Astrocyte of the spinal cord (primary cell): ENCODE data around the gene ALDH6A1.

ENCODE experiments used
- DNase-seq: peaks from one replicate; pipeline ENCODE4 v3.0.0; 2011; ENCODE audit warnings: low read depth, low spot score
- H3K4me3 ChIP-seq: 2 replicates; pipeline ENCODE4 v1.5.1; 2011; ENCODE audit warnings: low read depth, mild to moderate bottlenecking, low read length, moderate library complexity
- in situ Hi-C: cut with HindIII; loops from 2 replicates; pipeline ENCODE4 v1.10.0; 2017; ENCODE audit warnings: low sequenced_read_pairs
- TF ChIP-seq, protein P1 (sequence below): IDR thresholded peaks from 2 replicates; pipeline ENCODE4 v1.5.1; 2012; ENCODE audit warnings: low read depth, mild to moderate bottlenecking, low read length, inconsistent platforms

Gene ALDH6A1

GRCh38 chr14:74062809-74063150 lies 21.5 kb downstream of the ALDH6A1 start:
- TF ChIP-seq, protein P1, sequence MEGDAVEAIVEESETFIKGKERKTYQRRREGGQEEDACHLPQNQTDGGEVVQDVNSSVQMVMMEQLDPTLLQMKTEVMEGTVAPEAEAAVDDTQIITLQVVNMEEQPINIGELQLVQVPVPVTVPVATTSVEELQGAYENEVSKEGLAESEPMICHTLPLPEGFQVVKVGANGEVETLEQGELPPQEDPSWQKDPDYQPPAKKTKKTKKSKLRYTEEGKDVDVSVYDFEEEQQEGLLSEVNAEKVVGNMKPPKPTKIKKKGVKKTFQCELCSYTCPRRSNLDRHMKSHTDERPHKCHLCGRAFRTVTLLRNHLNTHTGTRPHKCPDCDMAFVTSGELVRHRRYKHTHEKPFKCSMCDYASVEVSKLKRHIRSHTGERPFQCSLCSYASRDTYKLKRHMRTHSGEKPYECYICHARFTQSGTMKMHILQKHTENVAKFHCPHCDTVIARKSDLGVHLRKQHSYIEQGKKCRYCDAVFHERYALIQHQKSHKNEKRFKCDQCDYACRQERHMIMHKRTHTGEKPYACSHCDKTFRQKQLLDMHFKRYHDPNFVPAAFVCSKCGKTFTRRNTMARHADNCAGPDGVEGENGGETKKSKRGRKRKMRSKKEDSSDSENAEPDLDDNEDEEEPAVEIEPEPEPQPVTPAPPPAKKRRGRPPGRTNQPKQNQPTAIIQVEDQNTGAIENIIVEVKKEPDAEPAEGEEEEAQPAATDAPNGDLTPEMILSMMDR: no peak
- no peak for DNase-seq
- no peak overlapping the region for H3K4me3 ChIP-seq
- in situ Hi-C loops: no loop called here

DNA sequence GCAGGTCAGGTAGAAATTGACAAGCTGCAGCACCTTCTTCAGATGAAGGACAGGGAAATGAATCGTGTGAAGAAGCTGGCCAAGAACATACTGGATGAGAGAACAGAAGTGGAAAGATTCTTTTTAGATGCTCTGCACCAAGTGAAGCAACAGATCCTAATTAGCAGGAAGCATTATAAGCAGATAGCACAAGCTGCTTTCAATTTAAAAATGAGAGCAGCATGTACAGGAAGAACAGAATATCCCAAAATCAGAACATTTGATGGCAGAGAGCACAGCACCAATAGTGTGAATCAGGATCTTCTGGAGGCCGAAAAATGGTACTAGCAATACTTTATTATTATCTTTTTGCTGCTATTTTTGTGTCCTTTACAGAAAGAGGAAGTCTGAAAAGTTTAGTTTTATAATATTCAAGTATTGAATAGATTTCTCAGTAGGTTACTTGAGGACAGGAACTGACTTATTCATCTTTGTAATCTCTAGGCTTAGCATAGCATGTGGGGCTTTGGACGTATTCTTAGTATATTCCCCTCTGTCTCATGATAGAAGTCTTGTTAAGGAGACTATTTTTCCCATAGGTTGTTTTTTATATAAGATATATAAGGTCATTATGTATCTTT lies 34.3 kb downstream of the ALDH6A1 start:
- in situ Hi-C loops: no loop called here
- no peak overlapping the region for H3K4me3 ChIP-seq
- TF ChIP-seq, protein P1: no peak
- DNase-seq: no peak

GRCh38 chr14:74048281-74048680 lies 36.0 kb downstream of the ALDH6A1 start:
- H3K4me3 ChIP-seq: no peak overlapping the region
- TF ChIP-seq, protein P1: peak; percentile 23
- in situ Hi-C loops: no loop called here
- DNase-seq: peak; percentile 5

DNA sequence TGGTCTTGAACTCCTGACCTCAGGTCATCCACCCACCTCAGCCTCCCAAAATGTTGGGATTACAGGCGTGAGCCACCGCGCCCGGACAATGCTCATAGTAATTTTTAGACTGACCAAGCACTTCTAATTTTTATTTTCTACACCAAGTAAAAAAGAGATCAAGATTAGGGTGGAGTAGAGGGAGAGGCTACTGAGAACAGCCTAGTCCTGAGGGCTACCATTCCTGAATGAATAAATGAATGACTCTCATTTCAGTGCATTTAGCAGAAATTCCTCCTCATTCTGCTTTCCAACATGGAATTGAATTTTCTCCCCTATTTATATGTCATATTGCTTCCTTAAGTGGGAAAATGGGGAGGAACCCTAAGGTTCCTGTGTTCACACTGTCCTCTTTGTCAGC lies 38.7 kb downstream of the ALDH6A1 start:
- no peak overlapping the region for H3K4me3 ChIP-seq
- TF ChIP-seq, protein P1: no peak
- in situ Hi-C loops: no loop called here
- no peak for DNase-seq

DNA sequence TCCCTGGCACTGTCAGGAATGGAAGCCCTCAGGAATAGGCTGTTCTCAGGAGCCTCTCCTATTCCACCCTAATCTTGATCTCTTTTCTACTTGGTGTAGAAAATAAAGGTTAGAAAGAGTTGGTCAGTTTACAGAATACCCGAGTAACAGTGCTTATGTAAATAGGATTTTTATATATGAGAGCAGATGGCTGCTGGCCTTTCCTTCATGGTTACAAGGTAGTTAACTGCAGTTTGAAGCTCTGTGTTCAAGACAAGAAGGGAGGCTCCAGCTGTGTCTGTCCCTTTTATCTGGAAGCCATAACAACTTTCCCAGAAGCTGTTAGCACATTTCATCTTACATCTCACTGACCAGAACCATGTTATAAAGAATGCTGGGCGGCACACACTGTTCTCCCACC lies 42.0 kb downstream of the ALDH6A1 start:
- no peak overlapping the region for H3K4me3 ChIP-seq
- TF ChIP-seq, protein P1: no peak
- DNase-seq: no peak
- in situ Hi-C loops: no loop called here

GRCh38 chr14:74038020-74038859 lies 46.0 kb downstream of the ALDH6A1 start:
- in situ Hi-C loops: no loop called here
- H3K4me3 ChIP-seq: no peak overlapping the region
- DNase-seq: peak; percentile 76
- TF ChIP-seq, protein P1: peak; percentile 57
